HepG2 (cell line): ENCODE measurements around the gene ACAD11.

Source experiments
- AHR ChIP-seq: IDR thresholded peaks from 2 replicates; pipeline ENCODE4 v1.6.1; 2018; ENCODE audit warnings: missing genetic modification reagents, missing compliant biosample characterization
- EZH2 ChIP-seq: conservative IDR thresholded peaks from 2 replicates; pipeline ENCODE4 v1.6.1; 2012; ENCODE audit warnings: mild to moderate bottlenecking, low read depth, low read length, moderate library complexity
- MIER2 ChIP-seq: IDR thresholded peaks from 2 replicates; pipeline ENCODE4 v1.6.1; 2016; ENCODE audit warnings: missing biosample characterization, missing genetic modification reagents
- RAD21 ChIP-seq: fragments of 450-650 bp; formaldehyde crosslinking; IDR thresholded peaks from 2 replicates; pipeline ENCODE4 v1.5.0; 2020; ENCODE audit warnings: mild to moderate bottlenecking

DNA sequence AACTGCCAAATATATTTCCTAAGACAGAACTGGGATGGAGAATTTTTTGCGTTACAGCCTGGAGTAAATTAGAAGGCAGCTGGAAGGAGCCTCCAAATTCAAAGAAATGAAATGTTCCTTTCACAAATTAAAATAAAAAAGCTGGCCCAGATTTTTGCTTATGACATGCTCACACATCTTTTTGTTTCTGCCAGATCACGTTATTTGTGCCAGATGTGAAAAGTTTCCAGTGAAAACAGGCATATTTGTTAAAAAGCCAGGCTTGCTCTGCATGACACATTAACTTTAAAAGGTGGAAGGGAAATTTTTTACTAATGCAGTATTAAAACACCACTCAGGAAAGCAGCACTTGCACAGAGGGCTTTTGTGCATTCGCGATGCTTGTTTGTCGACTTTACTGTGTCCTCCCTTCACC is 85.8 kb downstream of the ACAD11 start:
- TF ChIP-seq RAD21 (CRISPR knock-in tag) (no peak), MIER2 (CRISPR knock-in tag) (no peak), EZH2 (no peak), AHR (CRISPR knock-in tag) (no peak)
